HT1080 (cell line): Measurements from ENCODE around the gene EAF2. TPM values are rescaled to one million over a fixed set of nuclear protein-coding genes. Genes with fewer than 3 reads are reported as not detected.

Source experiments
- total RNA-seq: library from RNA; depleted of rRNA; stranded (reverse); fragments of >200 nt; shearing (Covaris generic); gene quantifications from 2 replicates; pipeline ENCODE4 v1.2.3, GENCODE V29; 2014; rRNA removed

Gene EAF2
- total RNA-seq, 1 experiment from 2014 or later, result 2.1 TPM

Other genes starting within 250 kb of the EAF2 start
- 0.03 and 0.05 TPM in 2 replicates for gene FBXO40, start 241.8 kb upstream of the EAF2 start, total RNA-seq
- 45.9 and 55.1 TPM in 2 replicates for gene HCLS1, start 174.3 kb upstream of the EAF2 start, total RNA-seq
- gene GOLGB1, start 85.5 kb upstream of the EAF2 start, total RNA-seq, result 15.5 and 20.5 TPM in 2 replicates
- gene IQCB1, start 149 bp upstream of the EAF2 start, total RNA-seq, result 28.8 and 33.2 TPM in 2 replicates
- gene SLC15A2, start 59.2 kb downstream of the EAF2 start, total RNA-seq, result not detected in 2 replicates
- gene ILDR1, start 187.0 kb downstream of the EAF2 start, total RNA-seq, result not detected in 2 replicates
- not detected in 2 replicates for gene CD86, start 220.2 kb downstream of the EAF2 start, total RNA-seq